ENCODE results near the gene TNRC6A.
A peak's percentile ranks its signal among the peaks of the same experiment; 100 is the strongest.
"Not testable (repeated sequence)": the region's sequence is repeated elsewhere in the genome, so short reads cannot be mapped to it uniquely, and the experiment has no call there.

Gene TNRC6A

DNA sequence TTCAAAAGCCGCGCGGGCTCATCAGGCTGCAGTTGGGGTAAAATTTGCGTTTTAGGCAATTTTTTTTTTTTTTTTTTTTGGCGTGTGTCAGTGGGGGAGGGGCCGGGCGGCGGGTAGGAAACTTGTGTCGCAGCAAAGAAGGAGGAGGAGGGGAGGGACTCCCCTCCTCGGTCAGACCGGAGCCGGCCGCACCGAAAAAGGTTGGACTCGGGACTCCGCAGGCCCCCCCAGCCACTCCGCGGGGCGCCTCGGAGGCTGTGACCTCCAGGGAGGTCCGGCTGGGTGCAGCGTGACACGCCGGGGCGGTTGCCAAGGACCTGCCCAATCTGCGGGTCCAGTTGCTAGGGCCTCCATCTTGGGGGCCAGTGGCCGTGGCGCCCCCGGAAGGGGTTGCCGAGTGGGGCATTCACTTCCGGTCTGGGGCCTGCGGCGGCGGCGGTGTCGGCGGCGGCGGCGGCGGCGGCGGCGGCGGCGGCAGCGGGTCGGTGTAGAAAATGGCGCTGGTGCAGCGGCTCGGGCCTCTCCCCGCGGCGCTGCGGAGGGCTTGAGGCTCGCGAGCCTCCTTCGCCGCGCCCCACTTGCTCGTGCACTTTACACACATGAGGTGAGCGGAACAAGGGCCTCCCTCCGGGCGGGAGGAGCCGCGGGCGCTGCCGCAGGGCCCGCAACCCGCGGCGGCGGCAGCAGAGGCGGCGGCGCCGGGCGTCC, at the start of gene TNRC6A:
TSS of gene TNRC6A (plus strand) at position 409 of the 708 bp plus-strand sequence. CDS start at position 600, 191 bp downstream.
- DNase-seq = peak; percentile 62 to 92

DNA sequence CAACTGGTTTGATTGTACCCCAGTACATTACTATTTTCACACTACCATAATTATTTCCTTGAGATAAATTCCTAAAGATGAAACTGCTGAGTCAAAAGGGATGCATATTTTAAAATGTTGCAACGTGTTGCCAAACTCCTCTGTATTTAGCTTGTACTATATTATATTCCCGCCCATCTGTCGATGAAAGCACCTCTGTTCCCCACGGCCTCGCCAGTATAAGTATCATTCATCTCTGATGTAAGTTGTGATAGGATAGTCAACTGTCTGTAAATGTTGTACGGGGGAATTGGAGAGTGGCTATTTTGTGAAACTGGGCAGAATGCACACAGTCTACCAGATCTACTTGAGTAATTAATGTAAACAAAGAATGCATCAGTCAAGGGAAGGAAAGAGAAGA, 47.7 kb upstream of the TNRC6A start:
- no peak for DNase-seq

DNA sequence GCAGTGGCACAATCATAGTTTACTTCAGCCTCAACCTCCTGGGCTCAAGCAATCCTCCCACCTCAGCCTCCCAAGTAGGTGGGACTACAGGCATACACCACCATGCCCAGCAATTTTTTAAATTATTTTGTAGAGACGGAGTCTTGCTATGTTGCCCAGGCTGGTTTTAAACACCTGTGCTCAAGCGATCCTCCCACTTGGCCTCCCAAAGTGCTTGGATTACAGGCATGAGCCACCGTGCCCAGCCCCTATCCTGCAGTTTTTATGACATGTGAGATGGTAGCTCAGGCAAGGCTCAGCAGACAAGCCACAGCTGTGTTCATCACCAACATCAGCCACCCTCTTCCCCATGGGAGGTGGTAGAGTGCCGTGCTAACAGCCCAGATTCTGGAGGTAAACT, 46.2 kb upstream of the TNRC6A start:
- no peak for DNase-seq

DNA sequence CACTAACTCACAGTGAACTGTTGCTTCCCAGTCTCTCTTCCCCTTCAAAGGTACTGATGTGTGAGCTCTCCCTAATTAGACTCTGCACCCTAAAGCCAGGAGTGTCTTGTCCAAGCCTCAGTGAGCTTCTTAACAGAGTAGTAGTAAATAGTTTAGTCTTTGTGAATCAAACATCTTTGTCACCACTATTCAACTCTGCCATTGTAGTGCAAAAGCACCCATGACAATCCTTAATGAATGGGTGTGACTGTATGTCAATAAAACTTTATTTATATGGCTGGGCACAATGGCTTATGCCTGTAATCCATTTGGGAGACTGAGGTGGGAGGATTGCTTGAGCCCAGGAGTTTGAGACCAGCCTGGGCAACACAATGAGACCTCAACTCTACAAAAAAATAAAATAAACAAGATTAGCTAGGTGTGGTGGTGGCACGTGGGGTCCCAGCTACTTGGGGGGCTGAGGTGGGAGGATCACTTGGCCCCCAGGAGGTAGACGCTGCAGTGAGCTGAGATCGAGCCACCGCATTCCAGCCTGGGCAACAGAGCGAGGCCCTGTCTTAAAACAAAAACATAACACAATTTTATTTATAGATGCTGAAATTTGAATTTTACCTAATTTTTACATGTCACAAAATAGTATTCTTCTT, 45.5 kb upstream of the TNRC6A start:
- DNase-seq = no peak

DNA sequence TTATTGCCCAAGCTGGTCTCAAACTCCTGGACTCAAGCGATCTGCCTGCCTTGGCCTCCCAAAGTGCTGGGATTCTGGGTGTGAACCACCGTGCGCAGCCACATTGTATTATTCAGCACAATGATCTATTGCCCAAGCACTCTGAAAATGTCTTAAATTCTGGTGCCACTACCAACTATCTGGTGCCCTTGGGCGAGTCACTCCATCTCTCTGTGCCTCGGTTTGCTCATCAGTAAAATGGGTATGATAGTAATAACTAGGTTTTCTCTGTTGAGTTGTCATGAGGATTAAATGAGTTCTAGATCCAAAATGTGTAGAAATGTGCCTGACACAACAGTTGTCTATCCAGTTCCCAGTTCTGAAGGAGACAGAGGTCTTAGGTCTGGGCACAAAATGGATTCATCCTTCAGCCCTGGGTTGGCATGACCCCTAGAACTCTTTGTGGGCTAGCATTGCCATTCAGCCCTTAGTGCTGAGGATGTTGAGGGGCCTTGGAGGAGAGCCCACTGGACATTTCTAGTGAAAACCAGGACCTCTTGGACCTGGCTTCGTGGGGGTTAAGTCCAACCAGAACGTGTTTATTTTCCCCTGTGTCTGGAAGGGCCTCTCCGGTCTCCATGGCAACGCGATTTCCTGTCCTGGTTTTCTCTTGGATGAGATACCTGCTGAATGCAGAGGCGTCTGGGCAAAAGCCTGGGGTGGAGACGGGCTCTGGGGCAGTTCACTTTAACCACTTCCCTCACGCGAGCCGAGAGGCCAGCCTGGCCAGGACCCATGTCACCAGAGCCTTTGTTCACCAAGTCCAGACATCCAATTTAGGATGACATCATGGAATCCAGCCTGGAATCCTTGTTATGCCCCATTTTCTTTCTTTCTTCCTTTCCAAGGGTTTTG, 43.7 kb upstream of the TNRC6A start:
- peak; percentile 50 to 55 for DNase-seq

DNA sequence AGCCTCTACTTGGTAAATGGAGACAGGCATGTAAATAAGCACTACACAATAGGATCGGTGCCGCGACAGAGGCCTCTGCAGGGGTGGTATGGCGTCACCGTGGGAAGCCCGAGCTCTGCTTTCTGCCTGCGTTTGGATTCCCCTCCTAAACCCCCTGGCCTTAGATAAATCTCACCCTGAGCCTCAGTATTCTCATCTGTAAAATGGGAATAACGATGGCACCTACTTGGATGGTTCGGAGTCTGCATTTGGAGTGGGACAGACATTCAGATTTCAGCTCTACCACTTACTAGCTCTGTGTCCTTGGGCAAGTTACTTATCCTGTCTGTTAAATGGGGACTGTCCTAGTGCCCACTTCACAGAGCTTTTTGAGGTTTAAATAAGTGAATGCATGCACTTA, 42.8 kb upstream of the TNRC6A start:
- DNase-seq = no peak

DNA sequence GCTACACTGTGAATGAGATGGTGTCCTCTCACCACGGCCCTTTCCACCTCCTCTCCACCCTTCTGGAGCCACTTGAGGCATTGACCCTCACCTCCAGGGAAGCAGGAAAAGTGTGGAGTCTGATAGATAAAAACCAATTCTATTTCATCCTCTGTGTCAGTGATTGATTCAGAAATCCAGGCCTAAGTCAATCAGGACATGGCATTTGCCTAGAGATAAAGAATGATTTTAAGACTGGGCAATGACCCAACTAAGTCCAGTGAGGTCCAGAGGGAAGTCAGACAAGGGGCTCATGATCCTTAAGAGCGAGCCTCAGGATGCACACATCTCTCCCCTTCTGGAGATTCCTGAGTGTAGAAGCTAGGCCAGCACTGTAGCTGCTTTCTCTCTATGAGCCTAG, 41.1 kb upstream of the TNRC6A start:
- no peak for DNase-seq

DNA sequence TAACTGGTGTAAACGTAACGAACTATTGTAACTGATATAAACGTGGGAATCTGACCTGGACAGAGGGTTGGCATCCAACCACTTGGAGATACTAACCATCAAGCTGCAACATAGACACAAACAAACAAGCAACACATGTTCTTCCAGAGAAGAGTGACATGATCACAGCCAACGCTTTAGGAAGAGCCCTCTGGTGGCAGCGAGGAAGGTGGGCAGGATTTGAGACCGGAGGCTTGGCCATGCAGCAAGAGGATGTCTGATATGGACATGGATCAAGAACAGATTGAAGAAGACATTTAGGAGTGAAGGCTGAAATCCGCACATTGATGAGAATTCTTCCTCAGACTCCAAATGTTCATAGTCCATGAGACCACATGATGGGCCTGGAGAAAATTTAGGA, 40.3 kb upstream of the TNRC6A start:
- DNase-seq = peak; percentile 11 to 43

DNA sequence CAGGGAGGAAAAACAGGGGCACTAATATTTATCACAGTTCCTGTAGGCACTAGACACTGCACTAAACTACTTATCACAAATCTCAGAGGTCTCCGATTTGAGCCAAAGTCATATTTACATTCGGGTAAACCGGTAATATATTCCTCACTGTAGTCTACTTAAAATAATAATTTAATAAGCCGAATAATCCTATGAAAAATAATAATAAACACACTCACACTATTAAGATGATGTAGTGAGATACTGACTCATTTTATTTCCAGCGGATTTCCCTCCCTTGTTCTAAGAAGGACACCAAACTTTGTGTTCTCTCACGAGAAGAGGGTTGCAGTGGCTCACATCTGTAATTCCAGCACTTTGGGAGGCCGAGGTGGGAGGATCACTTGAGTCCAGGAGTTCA, 36.6 kb upstream of the TNRC6A start:
- DNase-seq = no peak

DNA sequence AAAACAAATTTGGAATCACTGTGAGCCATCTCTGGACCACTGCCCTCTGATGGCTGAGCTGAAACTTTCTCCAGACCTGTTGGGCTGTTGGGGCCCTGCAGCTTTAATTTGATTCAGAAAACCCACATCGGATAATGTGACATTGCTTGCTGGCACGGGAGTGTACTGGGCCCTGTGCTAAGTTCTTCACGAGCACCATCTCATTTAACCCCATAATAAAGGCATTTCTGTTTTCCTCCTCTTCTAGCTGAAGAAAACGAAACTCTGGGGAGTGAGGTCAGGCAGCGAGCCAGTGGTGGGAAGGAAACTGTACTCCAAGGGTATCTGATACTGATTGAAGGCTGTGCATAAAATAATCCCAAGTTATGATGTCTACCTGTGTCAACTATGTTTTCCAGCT, 34.5 kb upstream of the TNRC6A start:
- no peak for DNase-seq

DNA sequence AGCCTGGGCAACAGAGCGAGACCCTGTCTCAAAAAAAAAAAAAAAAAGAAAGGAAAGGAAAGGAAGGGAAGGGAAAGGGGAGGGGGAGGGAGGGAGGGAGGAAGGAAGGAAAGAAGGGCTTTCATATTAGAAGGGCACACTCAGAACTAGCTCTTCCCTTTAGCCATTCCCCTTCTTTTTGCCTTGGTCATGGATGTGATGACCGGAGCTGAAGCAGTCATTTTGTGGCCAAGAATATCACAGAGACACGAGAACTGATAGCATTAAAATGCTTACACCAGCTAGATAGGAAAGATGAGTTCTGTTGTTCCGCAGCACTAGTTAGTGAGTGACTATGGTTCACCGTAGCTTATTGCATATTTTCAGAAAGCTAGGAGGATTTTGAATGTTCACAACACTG, 32.8 kb upstream of the TNRC6A start:
- no peak for DNase-seq

DNA sequence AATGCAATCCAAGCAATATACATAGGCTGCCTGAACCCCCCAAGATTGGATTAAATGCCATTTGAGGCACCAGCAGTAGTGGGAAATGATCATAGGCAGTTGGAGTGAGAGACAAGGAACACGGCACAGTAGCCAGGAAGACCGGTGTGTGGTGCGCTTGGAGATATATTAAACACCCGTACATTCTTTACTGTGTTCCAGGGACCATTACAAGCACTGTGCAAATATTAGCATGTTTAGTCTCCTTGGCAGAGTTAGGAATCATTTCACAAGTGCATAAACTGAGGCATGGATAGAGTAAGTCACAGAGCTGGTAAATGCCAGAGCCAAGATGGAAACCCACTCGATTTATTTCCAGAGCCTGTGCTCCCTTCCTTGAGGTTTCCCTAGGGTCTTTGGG, 31.1 kb upstream of the TNRC6A start:
- DNase-seq = no peak

DNA sequence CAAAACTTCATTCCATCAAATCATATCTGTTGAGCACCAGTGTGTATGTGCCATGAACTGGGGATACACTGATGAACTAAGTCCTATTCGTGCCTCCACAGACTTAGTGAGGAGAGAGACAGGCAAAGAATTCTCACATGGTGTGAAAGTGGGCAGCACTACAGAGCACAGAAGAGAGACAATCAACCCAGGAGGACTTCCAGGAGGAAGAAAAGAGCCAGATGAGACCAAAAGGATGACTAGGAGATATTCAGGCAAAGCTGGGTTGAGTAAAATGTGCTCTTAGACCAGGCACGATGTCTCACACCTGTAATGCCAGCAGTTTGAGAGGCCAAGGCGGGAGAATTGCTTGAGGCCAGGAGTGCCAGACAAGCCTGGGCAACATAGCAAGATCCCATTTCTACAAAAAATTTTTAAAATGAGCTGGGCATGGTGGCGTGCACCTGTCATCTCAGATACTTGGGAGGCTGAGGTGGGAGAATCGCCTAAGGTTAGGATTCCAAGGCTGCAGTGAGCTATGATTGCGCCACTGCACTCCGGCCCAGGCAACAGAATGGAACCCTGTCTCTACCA, 30.2 kb upstream of the TNRC6A start:
- DNase-seq = no peak

DNA sequence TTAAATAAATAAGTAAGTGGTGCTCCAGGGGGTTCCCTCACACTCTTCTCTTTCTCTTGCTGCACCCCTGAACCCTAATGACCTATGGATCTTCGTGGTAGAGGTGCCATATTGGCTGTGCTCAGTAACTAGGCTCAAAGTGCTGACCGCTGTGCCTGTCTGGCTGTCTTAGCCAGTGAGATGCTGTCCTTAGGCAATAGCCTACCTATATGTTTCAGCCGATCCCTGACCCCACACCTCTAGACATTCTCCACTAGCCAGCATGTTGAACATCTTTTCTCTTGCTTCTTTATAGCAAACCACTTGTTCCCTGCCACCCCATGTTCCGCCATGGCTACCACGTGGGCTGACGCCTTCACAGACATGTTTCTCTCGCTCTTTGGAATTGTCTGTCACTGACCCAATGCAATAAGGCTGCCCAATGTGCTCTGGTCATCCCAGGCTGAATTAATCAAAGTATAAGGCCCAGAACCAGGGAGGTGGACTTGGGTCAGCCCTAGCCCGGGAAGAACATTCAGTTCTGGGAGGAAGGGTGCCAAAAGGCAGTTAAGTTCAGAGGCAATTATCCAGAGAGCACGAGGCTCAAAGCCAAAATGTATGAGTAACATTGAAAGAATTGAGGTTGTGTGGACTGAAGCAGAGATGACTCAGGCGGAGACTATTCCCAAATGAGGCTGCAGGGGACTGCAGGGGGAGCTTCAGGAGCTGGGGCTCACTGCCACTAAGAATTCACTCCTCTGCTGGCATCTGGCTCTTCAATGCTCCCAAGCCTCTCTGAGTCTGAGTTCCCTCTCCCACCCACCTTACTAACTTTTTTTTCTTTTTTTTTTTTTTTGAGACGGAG, 28.7 kb upstream of the TNRC6A start:
- no peak for DNase-seq

DNA sequence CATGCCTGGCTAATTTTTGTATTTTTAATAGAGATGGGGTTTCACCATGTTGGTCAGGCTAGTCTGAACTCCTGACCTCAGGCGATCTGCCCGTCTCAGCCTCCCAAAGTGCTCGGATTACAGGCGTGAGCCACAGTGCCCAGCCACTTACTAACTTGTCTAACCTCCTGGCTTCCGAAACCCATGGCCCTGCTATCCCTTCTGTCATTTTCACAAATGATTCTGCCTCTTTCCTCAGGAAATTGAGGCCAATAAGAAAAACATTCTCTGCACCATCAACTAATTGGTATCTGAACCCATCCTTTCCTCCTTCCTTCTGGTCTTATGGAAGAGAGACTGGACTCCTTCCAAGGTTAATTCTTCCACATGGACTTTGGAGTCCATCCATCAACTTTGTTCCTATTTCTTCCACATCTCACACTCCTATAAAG, 27.9 kb upstream of the TNRC6A start:
- no peak for DNase-seq

DNA sequence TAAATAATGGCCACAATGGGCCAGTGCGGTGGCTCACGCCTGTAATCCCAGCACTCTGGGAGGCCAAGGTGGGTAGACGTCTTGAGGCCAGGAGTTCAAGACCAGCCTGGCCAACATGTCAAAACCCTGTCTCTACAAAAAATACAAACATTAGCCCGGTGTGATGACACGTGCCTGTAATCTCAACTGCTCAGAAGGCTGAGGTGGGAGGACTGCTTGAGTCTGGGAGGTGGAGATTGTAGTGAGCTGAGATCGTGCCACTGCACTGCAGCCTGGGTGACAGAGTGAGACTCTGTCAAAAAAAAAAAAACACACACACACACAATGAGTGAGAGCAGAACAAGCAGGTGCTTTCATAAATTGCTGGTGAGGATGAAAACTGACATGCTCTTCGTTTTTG, 21.7 kb upstream of the TNRC6A start:
- DNase-seq = not testable (repeated sequence)

DNA sequence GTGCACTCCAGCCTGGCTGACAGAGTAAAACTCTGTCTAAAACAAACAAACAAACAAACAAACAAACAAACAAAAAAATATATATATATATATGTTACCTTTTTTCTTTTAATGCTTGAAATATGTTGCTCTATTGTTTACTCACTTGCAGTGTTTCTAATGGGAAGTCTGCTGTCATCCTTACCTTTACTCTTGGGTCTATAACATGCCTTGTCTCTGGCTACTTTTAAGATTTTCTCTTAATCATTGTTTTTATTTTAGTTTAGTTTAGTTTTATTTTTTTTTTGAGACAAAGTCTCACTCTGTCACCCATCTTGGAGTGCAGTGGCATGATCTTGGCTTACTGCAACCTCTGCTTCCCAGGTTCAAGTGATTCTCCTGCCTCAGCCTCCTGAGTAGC, 16.1 kb upstream of the TNRC6A start:
- no peak for DNase-seq

DNA sequence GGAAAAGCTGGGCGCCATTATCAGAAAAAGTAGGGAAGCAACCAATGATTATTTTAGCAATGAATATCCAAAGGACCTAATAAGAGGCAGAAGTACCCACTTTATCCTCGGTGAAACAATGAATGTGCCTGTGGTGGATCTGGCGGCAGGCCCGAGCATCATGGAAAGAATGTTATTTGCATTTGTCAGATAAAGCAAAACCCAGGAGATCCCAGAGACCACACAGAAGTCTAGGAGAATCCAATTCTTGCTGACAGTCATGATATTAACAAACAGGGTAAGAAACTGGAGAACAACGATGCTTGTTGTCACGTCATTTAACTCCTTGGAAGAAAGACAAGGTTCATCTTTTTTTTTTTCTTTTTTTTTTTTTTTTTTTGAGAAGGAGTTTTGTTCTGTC, 12.0 kb upstream of the TNRC6A start:
- DNase-seq = peak; percentile 3 to 15

DNA sequence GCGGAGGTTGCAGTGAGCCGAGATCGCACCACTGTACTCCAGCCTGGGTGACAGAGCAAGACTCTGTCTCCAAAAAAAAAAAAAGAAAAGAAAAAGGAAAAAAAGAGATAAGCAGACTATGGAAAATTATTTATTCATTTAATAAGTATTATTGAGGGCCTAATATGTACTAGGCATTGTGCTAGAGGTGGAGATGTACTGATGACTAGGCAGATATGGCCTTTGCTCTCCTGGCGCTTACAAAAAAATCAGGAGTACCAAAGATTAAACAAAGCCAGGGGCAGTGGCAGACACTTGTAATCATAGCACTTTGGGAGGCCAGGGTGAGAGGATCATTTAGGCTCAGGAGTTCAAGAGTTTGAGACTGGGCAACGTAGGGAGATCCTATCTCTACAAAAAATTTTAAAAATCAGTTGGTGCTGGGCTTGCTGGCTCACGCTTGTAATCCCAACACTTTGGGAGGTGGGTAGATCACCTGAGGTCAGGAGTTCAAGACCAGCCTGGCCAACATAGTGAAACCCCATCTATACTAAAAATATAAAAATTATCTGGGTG, 10.4 kb upstream of the TNRC6A start:
- DNase-seq = no peak

DNA sequence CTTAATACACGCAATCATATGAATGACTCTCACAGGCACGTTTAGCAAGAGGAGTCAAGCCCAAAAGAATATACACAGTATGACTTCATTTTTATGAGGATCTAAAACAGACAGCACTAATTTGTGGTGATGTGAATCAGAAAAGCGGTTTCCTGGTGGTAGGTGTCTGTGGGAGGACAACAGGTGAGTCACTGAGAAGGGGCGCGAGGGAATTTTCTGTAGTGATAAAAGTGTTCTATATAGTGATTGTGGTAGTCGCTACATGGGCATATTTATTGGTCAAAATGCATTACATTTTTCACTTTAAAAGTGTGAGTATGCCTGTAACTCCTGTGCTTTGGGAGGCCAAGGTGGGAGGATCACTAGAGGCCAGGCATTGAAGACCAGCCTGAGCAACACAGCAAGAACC, 7.6 kb upstream of the TNRC6A start:
- DNase-seq = no peak

DNA sequence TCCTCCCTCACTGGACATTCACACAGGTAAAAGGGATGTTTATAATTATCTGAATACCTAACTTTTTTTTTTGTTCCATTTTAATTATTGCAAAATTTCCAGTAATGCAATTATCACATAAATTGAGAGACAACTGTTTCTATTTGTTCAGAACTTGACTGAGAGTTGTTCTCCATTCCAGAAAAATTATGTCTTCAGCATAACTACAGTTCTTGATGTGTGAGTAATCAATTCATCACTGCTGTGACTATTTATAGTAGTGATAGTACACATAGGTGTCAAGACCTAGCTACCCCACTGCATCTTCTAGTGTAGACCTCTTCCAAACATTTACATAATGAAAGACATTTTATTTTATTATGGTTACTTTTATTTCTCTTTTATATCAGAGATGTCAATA, 5.8 kb upstream of the TNRC6A start:
- DNase-seq = no peak

DNA sequence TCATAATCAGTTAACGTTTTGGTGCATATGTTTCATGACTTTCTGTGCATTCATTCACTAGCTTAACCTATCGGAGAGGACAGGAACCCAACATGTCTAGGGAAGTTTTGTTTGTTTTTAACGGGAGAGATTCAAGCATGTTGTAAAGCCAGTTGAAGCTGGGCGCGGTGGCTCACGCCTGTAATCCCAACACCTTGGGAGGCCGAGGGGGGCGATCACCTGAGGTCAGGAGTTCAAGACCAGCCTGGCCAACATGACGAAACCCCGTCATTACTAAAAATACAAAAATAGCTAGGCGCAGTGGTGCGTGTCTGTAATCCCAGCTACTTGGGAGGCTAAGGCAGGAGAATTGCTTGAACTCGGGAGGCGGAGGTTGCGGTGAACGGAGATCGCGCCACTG, 1.4 kb upstream of the TNRC6A start:
- no peak for DNase-seq

Data from NCI-H526 (cell line).